GM12878 (cell line): ENCODE data around the gene PODN. TPM values are rescaled to one million over a fixed set of nuclear protein-coding genes. Genes with fewer than 3 reads are reported as not detected.
A peak's percentile ranks its signal among the peaks of the same experiment; 100 is the strongest.

Experiments
- ATAC-seq: fragments of 200-7000 bp; cut with Tn5 transposase; 3 replicates; pipeline ENCODE4 v1.9.1; 2020; ENCODE audit warnings: mild to moderate bottlenecking, moderate library complexity
- BruUV-seq: library from RNA; stranded (reverse); fragments of 400-500 nt; replicated peaks from 2 replicates; lab custom pipeline; 2021; lab: Mats Ljungman, UMichigan
- CTCF ChIA-PET: fragments of 300-600 bp; sonication (Branson Sonifier 250); formaldehyde crosslinking; extraction: SDS; loops from one replicate; lab custom pipeline; 2021; ENCODE audit warnings: inconsistent platforms; lab: Yijun Ruan, JAX
- POLR2A ChIA-PET: fragments of 350-600 bp; formaldehyde crosslinking; extraction: SDS; loops from one replicate; lab custom pipeline; 2021; ENCODE audit warnings: inconsistent platforms; lab: Charles Lee
- RAD21 ChIA-PET: fragments of 300-600 bp; sonication (Branson Sonifier 250); formaldehyde crosslinking; loops from one replicate; lab custom pipeline; 2023; ENCODE audit warnings: antibody characterized with exemption; ENCODE audit not compliant: unreplicated experiment; lab: Charles Lee
- SMC1A ChIA-PET: fragments of 300-600 bp; sonication (Branson Sonifier 250); formaldehyde crosslinking; loops from one replicate; lab custom pipeline; 2023; ENCODE audit not compliant: unreplicated experiment, uncharacterized antibody; lab: Charles Lee
- DNase-seq: peaks from one replicate; pipeline ENCODE4 v3.0.0-alpha.2; 2011; ENCODE audit warnings: low read depth, low spot score
- FAIRE-seq: peaks from 3 replicates; lab custom pipeline; 2011; peaks lifted over from hg19 to GRCh38; lab: Jason Lieb, UNC
- H2AFZ ChIP-seq: 2 replicates; pipeline ENCODE4 v1.6.0; 2011; ENCODE audit warnings: low read depth, low read length, control low read depth; ENCODE audit not compliant: control insufficient read depth
- H3K27ac ChIP-seq: 2 replicates; pipeline ENCODE4 v1.5.1; 2011; ENCODE audit warnings: control low read depth; ENCODE audit not compliant: control insufficient read depth, insufficient read depth
- H3K27me3 ChIP-seq, 2 experiments: replicated peaks in 1 of 2; 2 replicates each; pipeline versions ENCODE4 v1.6.0 to v1.6.1; 2011; ENCODE audit warnings: low read length in 1 of 2; ENCODE audit not compliant: control insufficient read depth in 2 of 2, insufficient read depth in 2 of 2
- H3K36me3 ChIP-seq, 2 experiments: 2 replicates each; pipeline ENCODE4 v1.5.1; 2011; ENCODE audit warnings: low read length in 1 of 2; ENCODE audit not compliant: control insufficient read depth in 2 of 2, insufficient read depth in 2 of 2
- H3K4me1 ChIP-seq: 2 replicates; pipeline ENCODE4 v1.6.1; 2011; ENCODE audit warnings: mild to moderate bottlenecking, low read length, moderate library complexity, mixed read lengths; ENCODE audit not compliant: control insufficient read depth, insufficient read depth
- H3K4me2 ChIP-seq: 2 replicates; pipeline ENCODE4 v1.6.0; 2011; ENCODE audit warnings: control low read depth; ENCODE audit not compliant: control insufficient read depth, insufficient read depth
- H3K4me3 ChIP-seq: fragments of 200-600 bp; sonication (generic); 2 replicates; pipeline ENCODE4 v1.5.1; 2016
- H3K79me2 ChIP-seq: 2 replicates; pipeline ENCODE4 v1.6.0; 2011; ENCODE audit warnings: low read length; ENCODE audit not compliant: control insufficient read depth, insufficient read depth
- H3K9ac ChIP-seq: 2 replicates; pipeline ENCODE4 v1.8.0; 2011; ENCODE audit warnings: low read length, control low read depth, mixed read lengths; ENCODE audit not compliant: control insufficient read depth, insufficient read depth
- H3K9me3 ChIP-seq: replicated peaks from 3 replicates; pipeline ENCODE4 v1.5.1; 2011; ENCODE audit warnings: mild to moderate bottlenecking, low read length; ENCODE audit not compliant: control insufficient read depth, insufficient read depth
- H4K20me1 ChIP-seq: 2 replicates; pipeline ENCODE4 v1.6.0; 2011; ENCODE audit not compliant: control insufficient read depth, insufficient read depth
- ASH2L ChIP-seq: fragments of 300-600, 200-600 bp; sonication (generic); IDR thresholded peaks from 2 replicates; pipeline ENCODE4 v1.6.1; 2017; ENCODE audit warnings: low read depth, mild to moderate bottlenecking, borderline replicate concordance
- CREB1 ChIP-seq: IDR thresholded peaks from 2 replicates; pipeline ENCODE4 v1.6.1; 2012; ENCODE audit warnings: low read depth, mild to moderate bottlenecking, inconsistent platforms
- DPF2 ChIP-seq: fragments of 450-650 bp; IDR thresholded peaks from 2 replicates; pipeline ENCODE4 v1.6.1; 2017; ENCODE audit warnings: mild to moderate bottlenecking
- ESRRA ChIP-seq: IDR thresholded peaks from 2 replicates; pipeline ENCODE4 v1.6.1; 2012; ENCODE audit warnings: mild to moderate bottlenecking, low read length, improper control_type of control experiment
- ETV6 ChIP-seq, 2 experiments: fragments of 450-650 bp in 1 of 2; IDR thresholded peaks in 1 of 2; conservative IDR thresholded peaks in 1 of 2; 2 replicates each; pipeline ENCODE4 v1.6.1; 2014; ENCODE audit warnings: antibody characterized with exemption in 1 of 2, borderline replicate concordance in 1 of 2, low read depth in 1 of 2, mild to moderate bottlenecking in 1 of 2, moderate library complexity in 1 of 2
- MTA3 ChIP-seq: IDR thresholded peaks from 2 replicates; pipeline ENCODE4 v1.6.1; 2012; ENCODE audit warnings: low read length, inconsistent platforms, borderline replicate concordance
- NBN ChIP-seq: fragments of 450-650 bp; IDR thresholded peaks from 2 replicates; pipeline ENCODE4 v1.6.1; 2016
- NFXL1 ChIP-seq: fragments of 450-650 bp; IDR thresholded peaks from 2 replicates; pipeline ENCODE4 v1.6.1; 2017; ENCODE audit warnings: antibody characterized with exemption, mild to moderate bottlenecking, borderline replicate concordance
- RAD21 ChIP-seq: IDR thresholded peaks from 2 replicates; pipeline ENCODE4 v1.6.1; 2011; ENCODE audit warnings: mild to moderate bottlenecking, low read depth, low read length, moderate library complexity; ENCODE audit not compliant: insufficient read depth
- RAD51 ChIP-seq: fragments of 450-650 bp; IDR thresholded peaks from 2 replicates; pipeline ENCODE4 v1.6.1; 2016; ENCODE audit warnings: moderate library complexity, mild to moderate bottlenecking, inconsistent platforms
- RB1 ChIP-seq: fragments of 450-650 bp; formaldehyde crosslinking; IDR thresholded peaks from 2 replicates; pipeline ENCODE4 v1.6.1; 2017; ENCODE audit warnings: mild to moderate bottlenecking, borderline replicate concordance
- RFX5 ChIP-seq: IDR thresholded peaks from 2 replicates; pipeline ENCODE4 v1.6.1; 2011; ENCODE audit warnings: low read depth, low read length, improper control_type of control experiment
- SREBF2 ChIP-seq: IDR thresholded peaks from 2 replicates; pipeline ENCODE4 v1.6.1; 2012; ENCODE audit warnings: mild to moderate bottlenecking, low read length
- ZBED1 ChIP-seq: IDR thresholded peaks from 2 replicates; pipeline ENCODE4 v1.6.1; 2016; ENCODE audit warnings: borderline replicate concordance
- ZNF207 ChIP-seq: fragments of 450-650 bp; IDR thresholded peaks from 2 replicates; pipeline ENCODE4 v1.6.1; 2014; ENCODE audit warnings: antibody characterized with exemption, mild to moderate bottlenecking, borderline replicate concordance
- WGBS: methylation state at CpG from one replicate; pipeline ENCODE4 v1.1.6; 2016; ENCODE audit warnings: low lambda C conversion rate; ENCODE audit not compliant: insufficient replicate concordance, insufficient coverage; ENCODE audit errors: missing lambda C conversion rate; 5-methylcytosine and 5-hydroxymethylcytosine counted together
- in situ Hi-C: fragments of 300-500 bp; cut with MboI; formaldehyde crosslinking; loops from 9 replicates; pipeline ENCODE4 v1.14.3; 2018; ENCODE audit warnings: mixed read lengths
- intact Hi-C: fragments of 100-400 bp; cut with micrococcal nuclease; formaldehyde crosslinking; loops from one replicate; pipeline ENCODE4 v1.14.2; 2022; ENCODE audit not compliant: unreplicated experiment
- polyA plus RNA-seq, 11 experiments: library from polyadenylated mRNA; depleted of rRNA in 4 of 11; unstranded in 6 of 11; stranded (reverse) in 5 of 11; fragments of >200 nt; fragmentation: Nextera tagmentation in 4 of 11; fragmentation: Illumina TruSeq in 1 of 11; extraction: Ambion mirVana in 4 of 11; extraction: Trizol in 1 of 11; gene quantifications; 1 replicate in 1 of 11; 2 replicates in 10 of 11; pipeline versions ENCODE4 v1.2.1 to v1.2.3, GENCODE V29; 2011 to 2016; ENCODE audit warnings: inconsistent platforms in 2 of 11, missing spikeins in 2 of 11, low read depth in 1 of 11
- total RNA-seq, 4 experiments: library from RNA; depleted of rRNA in 3 of 4; stranded (reverse); fragments of >200 nt in 3 of 4; fragmentation: Illumina TruSeq in 1 of 4; extraction: Trizol in 1 of 4; gene quantifications; 2 replicates each; pipeline versions ENCODE4 v1.2.1 to v1.2.3, GENCODE V29; 2013 to 2021
- TF ChIP-seq, protein P1 (sequence below): IDR thresholded peaks from 2 replicates; pipeline ENCODE4 v1.6.1; 2012; ENCODE audit warnings: mild to moderate bottlenecking, low read depth, low read length
- TF ChIP-seq, protein P2 (sequence below): fragments of 450-650 bp; IDR thresholded peaks from 2 replicates; pipeline ENCODE4 v1.6.1; 2017; ENCODE audit warnings: low read depth, mild to moderate bottlenecking, moderate library complexity
- TF ChIP-seq, protein P3 (sequence below): IDR thresholded peaks from 2 replicates; pipeline ENCODE4 v1.6.1; 2011; ENCODE audit warnings: borderline replicate concordance, low read depth, mild to moderate bottlenecking, moderate library complexity, mixed read lengths, low read length; ENCODE audit not compliant: insufficient read depth; ENCODE audit errors: extremely low read length

PODN gene
- total and polyA plus RNA-seq, 10 of the 15 experiments (the other 5 are each of a cell fraction or from before 2014, with no cell fraction given), result 0.10 TPM; not detected in 9

DNA sequence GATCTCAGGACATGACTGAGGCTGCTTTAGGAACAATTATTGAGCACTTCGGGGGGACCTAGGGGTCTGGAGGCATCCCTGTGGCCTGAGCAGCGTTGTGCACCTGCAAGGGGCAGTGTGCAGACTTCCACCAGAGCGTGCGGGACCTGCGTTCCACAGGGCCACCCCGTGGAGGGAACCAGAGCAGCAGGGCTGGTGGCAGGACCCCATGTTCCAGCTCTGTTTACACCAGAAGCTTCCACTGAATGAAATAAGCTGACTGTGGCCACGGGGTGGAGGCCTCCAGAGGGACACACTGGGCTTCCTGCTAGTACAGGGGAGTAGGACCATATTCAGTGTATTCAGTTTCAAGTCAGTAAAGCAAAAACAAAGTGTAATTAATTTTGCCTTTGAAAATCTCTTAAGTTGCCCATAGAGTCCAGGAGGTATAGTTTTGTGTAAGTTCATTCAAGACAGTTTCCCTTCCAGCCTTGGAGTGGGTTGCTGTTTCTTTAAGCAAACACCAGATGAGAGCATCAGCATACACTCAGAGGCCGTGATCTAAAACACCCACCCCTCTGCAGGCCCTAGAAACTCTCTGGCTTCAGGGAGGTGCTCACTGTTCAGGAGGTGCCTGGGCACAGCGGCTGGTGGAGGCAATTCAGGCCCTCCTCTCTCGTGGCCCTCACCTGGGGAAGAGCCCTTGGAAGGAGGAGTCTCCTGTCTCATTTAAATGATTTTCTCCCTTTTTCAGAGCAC is 63.8 kb downstream of the PODN start:
- 31% methylated on average over 9 of the region's 10 CpGs for WGBS
- no peak for DNase-seq
- no peaks in the 10 kb centered on the region for H3K27me3 ChIP-seq
- ATAC-seq, result peak; percentile 28
- ChIA-PET CTCF (interaction anchor here (0.6 kb wide), 1 partner anchor 916 kb away, joined by 3 read pairs; no protein-coding TSS in a partner anchor), POLR2A (no interaction called here), RAD21 (no interaction called here)
- no peak overlapping the region for H3K4me2 ChIP-seq
- H2AFZ ChIP-seq, result no peak overlapping the region
- no peaks in the 10 kb centered on the region for H3K79me2 ChIP-seq
- H3K4me1 ChIP-seq, result no peaks in the 10 kb centered on the region
- H3K9me3 ChIP-seq, result no peaks in the 10 kb centered on the region
- no TSS peak for BruUV-seq
- intact Hi-C loops, result no loop called here
- in situ Hi-C loops, result no loop called here
- FAIRE-seq, result no peak
- no peak overlapping the region for H3K9ac ChIP-seq
- no peak overlapping the region for H3K27ac ChIP-seq
- TF ChIP-seq, protein P1, sequence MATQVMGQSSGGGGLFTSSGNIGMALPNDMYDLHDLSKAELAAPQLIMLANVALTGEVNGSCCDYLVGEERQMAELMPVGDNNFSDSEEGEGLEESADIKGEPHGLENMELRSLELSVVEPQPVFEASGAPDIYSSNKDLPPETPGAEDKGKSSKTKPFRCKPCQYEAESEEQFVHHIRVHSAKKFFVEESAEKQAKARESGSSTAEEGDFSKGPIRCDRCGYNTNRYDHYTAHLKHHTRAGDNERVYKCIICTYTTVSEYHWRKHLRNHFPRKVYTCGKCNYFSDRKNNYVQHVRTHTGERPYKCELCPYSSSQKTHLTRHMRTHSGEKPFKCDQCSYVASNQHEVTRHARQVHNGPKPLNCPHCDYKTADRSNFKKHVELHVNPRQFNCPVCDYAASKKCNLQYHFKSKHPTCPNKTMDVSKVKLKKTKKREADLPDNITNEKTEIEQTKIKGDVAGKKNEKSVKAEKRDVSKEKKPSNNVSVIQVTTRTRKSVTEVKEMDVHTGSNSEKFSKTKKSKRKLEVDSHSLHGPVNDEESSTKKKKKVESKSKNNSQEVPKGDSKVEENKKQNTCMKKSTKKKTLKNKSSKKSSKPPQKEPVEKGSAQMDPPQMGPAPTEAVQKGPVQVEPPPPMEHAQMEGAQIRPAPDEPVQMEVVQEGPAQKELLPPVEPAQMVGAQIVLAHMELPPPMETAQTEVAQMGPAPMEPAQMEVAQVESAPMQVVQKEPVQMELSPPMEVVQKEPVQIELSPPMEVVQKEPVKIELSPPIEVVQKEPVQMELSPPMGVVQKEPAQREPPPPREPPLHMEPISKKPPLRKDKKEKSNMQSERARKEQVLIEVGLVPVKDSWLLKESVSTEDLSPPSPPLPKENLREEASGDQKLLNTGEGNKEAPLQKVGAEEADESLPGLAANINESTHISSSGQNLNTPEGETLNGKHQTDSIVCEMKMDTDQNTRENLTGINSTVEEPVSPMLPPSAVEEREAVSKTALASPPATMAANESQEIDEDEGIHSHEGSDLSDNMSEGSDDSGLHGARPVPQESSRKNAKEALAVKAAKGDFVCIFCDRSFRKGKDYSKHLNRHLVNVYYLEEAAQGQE, result no peak
- no peak for TF ChIP-seq DPF2
- no peak for TF ChIP-seq NBN
- TF ChIP-seq CREB1, result no peak
- TF ChIP-seq RAD21, result no peak
- TF ChIP-seq ZNF207, result no peak
- TF ChIP-seq MTA3, result no peak
- TF ChIP-seq ASH2L, result no peak
- TF ChIP-seq NFXL1, result no peak
- TF ChIP-seq RB1, result no peak
- TF ChIP-seq SREBF2, result no peak
- TF ChIP-seq ZBED1, result no peak
- TF ChIP-seq RFX5, result no peak
- no peak for TF ChIP-seq RAD51
- TF ChIP-seq, protein P2, sequence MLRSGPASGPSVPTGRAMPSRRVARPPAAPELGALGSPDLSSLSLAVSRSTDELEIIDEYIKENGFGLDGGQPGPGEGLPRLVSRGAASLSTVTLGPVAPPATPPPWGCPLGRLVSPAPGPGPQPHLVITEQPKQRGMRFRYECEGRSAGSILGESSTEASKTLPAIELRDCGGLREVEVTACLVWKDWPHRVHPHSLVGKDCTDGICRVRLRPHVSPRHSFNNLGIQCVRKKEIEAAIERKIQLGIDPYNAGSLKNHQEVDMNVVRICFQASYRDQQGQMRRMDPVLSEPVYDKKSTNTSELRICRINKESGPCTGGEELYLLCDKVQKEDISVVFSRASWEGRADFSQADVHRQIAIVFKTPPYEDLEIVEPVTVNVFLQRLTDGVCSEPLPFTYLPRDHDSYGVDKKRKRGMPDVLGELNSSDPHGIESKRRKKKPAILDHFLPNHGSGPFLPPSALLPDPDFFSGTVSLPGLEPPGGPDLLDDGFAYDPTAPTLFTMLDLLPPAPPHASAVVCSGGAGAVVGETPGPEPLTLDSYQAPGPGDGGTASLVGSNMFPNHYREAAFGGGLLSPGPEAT, result no peak
- no peak for TF ChIP-seq ESRRA
- TF ChIP-seq ETV6 (conservative IDR thresholded peaks at IDR 0.05 in 1 of 2, IDR thresholded peaks at IDR 0.05 in 1 of 2; ENCODE audit: borderline replicate concordance in 1 of 2, low read depth in 1 of 2), result no peak
- TF ChIP-seq, protein P3, sequence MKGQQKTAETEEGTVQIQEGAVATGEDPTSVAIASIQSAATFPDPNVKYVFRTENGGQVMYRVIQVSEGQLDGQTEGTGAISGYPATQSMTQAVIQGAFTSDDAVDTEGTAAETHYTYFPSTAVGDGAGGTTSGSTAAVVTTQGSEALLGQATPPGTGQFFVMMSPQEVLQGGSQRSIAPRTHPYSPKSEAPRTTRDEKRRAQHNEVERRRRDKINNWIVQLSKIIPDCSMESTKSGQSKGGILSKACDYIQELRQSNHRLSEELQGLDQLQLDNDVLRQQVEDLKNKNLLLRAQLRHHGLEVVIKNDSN, result no peak
- TF ChIP-seq, all 136 proteins: peak for 0
- H3K36me3 ChIP-seq, result no peaks in the 10 kb centered on the region
- H3K4me3 ChIP-seq, result no peak overlapping the region
- SMC1A ChIA-PET, result no interaction called here
- H4K20me1 ChIP-seq, result no peaks in the 10 kb centered on the region
